ENCODE data around the gene CHRNA4.

The CHRNA4 gene

GRCh38 chr20:63363981-63364561 lies 2.9 kb upstream of the CHRNA4 start:
- FAIRE-seq (no peak), DNase-seq (ENCODE audit: low spot score) (no peak)

GRCh38 chr20:63363013-63363957 lies 2.1 kb upstream of the CHRNA4 start:
- FAIRE-seq (no peak), DNase-seq (ENCODE audit: low spot score) (no peak)

- FAIRE-seq, result no peak
- no peak for DNase-seq (ENCODE audit: low spot score)
These were observed 1.4 kb upstream of the CHRNA4 start for GRCh38 chr20:63362436-63363009.

GRCh38 chr20:63361519-63362435 lies 628 bp upstream of the CHRNA4 start:
- DNase-seq (ENCODE audit: low spot score) (no peak), FAIRE-seq (no peak)

GRCh38 chr20:63359937-63360849 lies 956 bp downstream of the CHRNA4 start:
- FAIRE-seq, result no peak
- no peak for DNase-seq (ENCODE audit: low spot score)

GRCh38 chr20:63359164-63359934 lies 1.8 kb downstream of the CHRNA4 start:
- FAIRE-seq (no peak), DNase-seq (ENCODE audit: low spot score) (no peak)

GRCh38 chr20:63357921-63358905 lies 2.9 kb downstream of the CHRNA4 start:
- FAIRE-seq, result no peak
- no peak for DNase-seq (ENCODE audit: low spot score)

GRCh38 chr20:63356931-63357879 lies 3.9 kb downstream of the CHRNA4 start:
- DNase-seq (ENCODE audit: low spot score), result no peak
- no peak for FAIRE-seq

GRCh38 chr20:63356511-63356910 lies 4.6 kb downstream of the CHRNA4 start:
- FAIRE-seq, result no peak

GRCh38 chr20:63355781-63356295 lies 5.3 kb downstream of the CHRNA4 start:
- DNase-seq (ENCODE audit: low spot score), result no peak
- no peak for FAIRE-seq

More at GRCh38 chr20:63356511-63356910, 4.6 kb downstream of the CHRNA4 start:
- DNase-seq (ENCODE audit: low spot score), result no peak

- FAIRE-seq, result no peak
- DNase-seq (ENCODE audit: low spot score), result no peak
These were observed 6.4 kb downstream of the CHRNA4 start for GRCh38 chr20:63354636-63355350.

- DNase-seq (ENCODE audit: low spot score), result no peak
These were observed 8.3 kb downstream of the CHRNA4 start for GRCh38 chr20:63352811-63353221.

GRCh38 chr20:63351811-63352591 lies 9.1 kb downstream of the CHRNA4 start:
- DNase-seq (ENCODE audit: low spot score), result no peak
- FAIRE-seq, result no peak

More at GRCh38 chr20:63352811-63353221, 8.3 kb downstream of the CHRNA4 start:
- FAIRE-seq, result no peak

GRCh38 chr20:63351326-63351700 lies 9.8 kb downstream of the CHRNA4 start:
- no peak for DNase-seq (ENCODE audit: low spot score)

GRCh38 chr20:63350597-63351325 lies 10.4 kb downstream of the CHRNA4 start:
- DNase-seq (ENCODE audit: low spot score), result no peak
- no peak for FAIRE-seq

More at GRCh38 chr20:63351326-63351700, 9.8 kb downstream of the CHRNA4 start:
- FAIRE-seq, result no peak

Measured in RCC 7860 (cell line).